ENCODE measurements around the gene C11orf21. TPM values are rescaled to one million over a fixed set of nuclear protein-coding genes. Genes with fewer than 3 reads are reported as not detected.

The C11orf21 gene
- total and polyA plus RNA-seq, 8 donors = 1.2 to 6.9 (median 1.8) TPM

DNA sequence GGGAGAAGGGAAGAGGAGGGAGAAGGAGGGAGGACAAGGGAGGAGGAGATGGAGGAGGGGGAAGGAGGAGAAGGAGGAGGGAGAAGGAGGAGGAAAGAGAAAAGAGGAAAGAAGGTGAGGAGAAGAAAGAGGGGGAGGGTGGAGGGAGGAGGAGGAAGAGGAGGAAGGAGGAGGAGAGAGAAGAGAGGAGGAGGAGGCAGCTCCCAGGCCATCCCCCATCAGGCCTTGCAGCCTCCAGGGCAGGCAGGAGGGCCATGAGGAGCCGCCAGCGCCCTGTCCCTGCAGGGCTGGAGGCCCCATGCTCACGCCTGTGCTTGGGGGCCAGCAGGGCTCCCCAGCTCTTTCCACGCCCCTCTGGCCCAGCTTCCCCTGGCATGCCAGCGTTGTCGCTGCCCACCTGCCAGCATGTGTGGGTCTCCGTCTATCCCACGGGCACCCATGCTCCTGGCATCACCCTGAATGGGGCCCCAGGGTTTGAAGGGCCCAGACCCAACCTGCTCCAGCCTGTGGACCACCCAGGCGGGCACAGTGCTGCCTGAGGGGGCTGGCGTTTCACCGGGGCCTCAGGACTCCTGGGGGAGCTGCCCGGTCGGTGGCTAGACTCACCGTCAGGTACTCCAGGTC is 5.3 kb upstream of the C11orf21 start:
- peak in 1 of 4 donors; percentile 73 for DNase-seq
- Histone ChIP-seq H3K27me3 (no peaks in the 10 kb centered on the region), H3K4me1 (peaks cover 16 to 56% of the 10 kb centered on the region in 2 donors), H3K36me3 (no peaks in the 10 kb centered on the region), H3K4me3 (no peak overlapping the region), H3K9me3 (no peaks in the 10 kb centered on the region), H3K27ac (peak overlapping the region; percentile 39 to 86)
- ATAC-seq = peak; percentile 8
- TF ChIP-seq, protein P1, sequence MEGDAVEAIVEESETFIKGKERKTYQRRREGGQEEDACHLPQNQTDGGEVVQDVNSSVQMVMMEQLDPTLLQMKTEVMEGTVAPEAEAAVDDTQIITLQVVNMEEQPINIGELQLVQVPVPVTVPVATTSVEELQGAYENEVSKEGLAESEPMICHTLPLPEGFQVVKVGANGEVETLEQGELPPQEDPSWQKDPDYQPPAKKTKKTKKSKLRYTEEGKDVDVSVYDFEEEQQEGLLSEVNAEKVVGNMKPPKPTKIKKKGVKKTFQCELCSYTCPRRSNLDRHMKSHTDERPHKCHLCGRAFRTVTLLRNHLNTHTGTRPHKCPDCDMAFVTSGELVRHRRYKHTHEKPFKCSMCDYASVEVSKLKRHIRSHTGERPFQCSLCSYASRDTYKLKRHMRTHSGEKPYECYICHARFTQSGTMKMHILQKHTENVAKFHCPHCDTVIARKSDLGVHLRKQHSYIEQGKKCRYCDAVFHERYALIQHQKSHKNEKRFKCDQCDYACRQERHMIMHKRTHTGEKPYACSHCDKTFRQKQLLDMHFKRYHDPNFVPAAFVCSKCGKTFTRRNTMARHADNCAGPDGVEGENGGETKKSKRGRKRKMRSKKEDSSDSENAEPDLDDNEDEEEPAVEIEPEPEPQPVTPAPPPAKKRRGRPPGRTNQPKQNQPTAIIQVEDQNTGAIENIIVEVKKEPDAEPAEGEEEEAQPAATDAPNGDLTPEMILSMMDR (IDR thresholded peaks at IDR 0.05) = no peak
- intact Hi-C loops (cut with DNase I) = loop anchor here (10.0 kb wide), 2 partner anchors 108 to 218 kb away; no protein-coding TSS in a partner anchor

DNA sequence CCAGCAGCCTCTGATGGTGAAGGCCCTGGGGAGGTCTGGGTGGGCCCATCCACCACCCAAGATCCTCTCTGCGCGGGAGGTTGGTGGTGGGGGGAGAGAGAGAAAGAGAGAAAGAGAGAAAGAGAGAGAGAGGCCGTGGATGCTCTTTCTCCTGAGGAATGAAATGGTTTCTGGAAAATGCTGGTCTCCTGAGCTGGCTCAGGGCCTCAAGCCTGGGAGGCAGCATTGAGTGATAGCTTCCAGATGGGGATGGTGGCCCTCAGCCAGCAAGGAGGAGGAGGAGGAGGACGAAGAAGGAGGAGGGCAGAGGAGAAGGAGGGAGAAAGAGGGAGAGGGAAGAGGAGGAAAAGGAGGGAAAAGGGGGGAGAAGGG is 4.7 kb upstream of the C11orf21 start:
- H3K27ac ChIP-seq = peak overlapping the region; percentile 86 to 87
- no peaks in the 10 kb centered on the region for H3K9me3 ChIP-seq
- peaks cover 16 to 61% of the 10 kb centered on the region in 2 donors for H3K4me1 ChIP-seq
- no peak overlapping the region for H3K4me3 ChIP-seq
- intact Hi-C loops (cut with DNase I) = loop anchor here (10.0 kb wide), 2 partner anchors 108 to 218 kb away; no protein-coding TSS in a partner anchor
- TF ChIP-seq, protein P1 (IDR thresholded peaks at IDR 0.05) = no peak
- peak; percentile 7 for ATAC-seq
- peak in 3 of 4 donors; percentile 82 to 93 (median 93) for DNase-seq
- H3K36me3 ChIP-seq = no peaks in the 10 kb centered on the region
- no peaks in the 10 kb centered on the region for H3K27me3 ChIP-seq

DNA sequence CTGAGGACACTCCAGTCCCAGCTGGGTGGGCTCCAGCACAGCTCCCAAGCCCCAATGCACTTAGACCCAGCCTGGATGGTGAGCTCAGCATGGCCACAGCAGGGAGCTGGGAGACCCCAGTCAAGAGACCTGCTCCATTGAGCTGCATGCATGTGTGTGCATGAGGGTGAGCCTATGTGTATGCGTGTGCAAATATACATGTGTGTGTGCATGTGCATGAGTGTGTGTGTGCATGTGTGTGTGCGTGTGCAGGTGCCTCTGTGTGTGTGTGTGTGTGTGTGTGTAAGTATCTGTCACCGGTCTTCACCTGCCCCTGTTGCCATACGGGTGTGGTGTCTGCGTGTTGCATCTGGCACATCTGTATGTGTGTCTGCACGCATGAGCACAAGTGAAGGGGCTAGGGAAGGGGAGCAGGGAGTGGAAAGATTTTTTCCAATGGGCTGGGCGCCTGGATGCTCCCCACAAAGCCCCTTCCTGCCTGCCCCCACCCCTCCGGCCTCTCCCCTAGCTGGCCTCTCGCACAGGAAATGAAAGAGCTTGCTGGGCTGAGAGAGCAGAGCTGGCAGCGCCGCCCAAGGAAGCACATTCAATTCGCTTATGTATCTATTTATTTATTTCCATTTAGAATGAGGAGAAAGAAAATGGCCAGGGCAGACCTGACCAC is 4.2 kb upstream of the C11orf21 start:
- Histone ChIP-seq H3K4me1 (peaks cover 16 to 66% of the 10 kb centered on the region in 2 donors), H3K36me3 (no peaks in the 10 kb centered on the region), H3K4me3 (no peak overlapping the region), H3K27me3 (no peaks in the 10 kb centered on the region), H3K27ac (peak overlapping the region; percentile 86 to 87), H3K9me3 (no peaks in the 10 kb centered on the region)
- TF ChIP-seq, protein P1 (IDR thresholded peaks at IDR 0.05) = no peak
- peak; percentile 9 for ATAC-seq
- DNase-seq = peak in 2 of 4 donors; percentile 82 to 91
- intact Hi-C loops (cut with DNase I) = loop anchor here (2.0 to 10.0 kb wide), 3 partner anchors 109 to 219 kb away; no protein-coding TSS in a partner anchor

DNA sequence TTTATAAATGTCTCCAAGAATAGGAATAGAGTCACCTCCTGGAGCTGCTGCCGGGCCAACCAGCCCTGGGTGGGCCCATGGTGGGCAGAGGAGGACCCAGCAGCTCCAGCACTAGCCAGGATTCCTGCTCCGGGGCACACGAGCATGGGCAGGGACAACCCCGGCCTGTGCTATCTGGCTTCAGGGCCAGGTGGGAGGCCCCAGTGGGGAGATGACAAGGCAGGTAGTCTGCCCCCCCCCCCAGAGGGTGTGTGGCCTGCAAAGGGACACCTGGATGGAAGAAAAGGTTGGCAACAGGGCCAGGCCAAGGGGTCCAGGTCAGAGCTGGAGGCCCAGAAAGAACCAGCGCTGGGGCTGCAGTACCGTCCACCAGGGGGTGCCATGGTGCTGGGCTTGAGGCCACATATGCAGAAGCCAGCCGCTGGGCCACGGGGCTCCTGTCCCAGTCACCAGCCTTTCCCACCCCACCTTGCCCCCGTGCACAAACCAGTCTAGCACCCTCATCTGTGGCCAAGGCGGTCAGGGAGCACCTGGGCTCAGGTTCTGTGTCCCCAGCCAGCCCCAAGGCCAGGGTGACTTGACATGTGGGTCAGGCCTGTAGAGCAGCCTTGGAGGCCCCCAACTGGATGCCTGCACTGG is 3.5 kb upstream of the C11orf21 start:
- intact Hi-C loops (cut with DNase I) = loop anchor here (2.0 to 10.0 kb wide), 3 partner anchors 110 to 220 kb away; no protein-coding TSS in a partner anchor

More for the DNA sequence above, 3.5 kb upstream of the C11orf21 start:
- H3K4me3 ChIP-seq = no peak overlapping the region
- H3K36me3 ChIP-seq = no peaks in the 10 kb centered on the region
- DNase-seq (peak; percentile 66 to 97 (median 86)), ATAC-seq (peak; percentile 85)
- TF ChIP-seq, protein P1 (IDR thresholded peaks at IDR 0.05) = peak; percentile 87 to 97
- H3K27me3 ChIP-seq = no peaks in the 10 kb centered on the region
- H3K27ac ChIP-seq = peak overlapping the region; percentile 64 to 65
- no peaks in the 10 kb centered on the region for H3K9me3 ChIP-seq
- H3K4me1 ChIP-seq = peaks cover 16 to 73% of the 10 kb centered on the region in 2 donors
